ENCODE measurements around the gene LARGE1. TPM values are rescaled to one million over a fixed set of nuclear protein-coding genes. Genes with fewer than 3 reads are reported as not detected.

LARGE1 gene
- total and polyA plus RNA-seq, 2 of the 13 experiments (the other 11 are each of a cell fraction or from before 2014, with no cell fraction given): 8.4 to 11.0 TPM

DNA sequence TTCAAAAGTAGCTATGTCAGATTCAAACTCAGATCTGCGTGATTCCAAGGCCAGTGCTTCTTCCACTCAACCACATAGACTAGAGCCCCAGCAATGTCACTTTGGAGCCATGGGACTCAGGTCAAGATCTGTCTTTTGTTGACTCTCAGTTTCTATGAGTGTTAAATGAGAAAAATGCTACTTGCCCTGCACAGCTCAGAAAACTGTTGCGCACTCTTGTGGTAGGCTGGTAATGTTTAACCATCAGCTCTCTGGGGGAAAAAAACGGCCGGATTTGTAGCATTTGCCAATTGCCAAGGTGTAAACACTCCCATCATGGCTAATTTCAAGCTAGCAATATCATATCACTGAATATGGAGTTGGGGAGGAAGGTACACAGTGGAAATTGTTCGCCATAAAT is 534.0 kb downstream of the LARGE1 start:
- Histone ChIP-seq H3K4me2 (ENCODE audit: low read depth, low read length) (no peak overlapping the region), H3K4me1 (ENCODE audit: insufficient read depth, low read length) (peaks cover 30% of the 10 kb centered on the region), H3K9ac (ENCODE audit: insufficient read depth, low read depth, low read length) (no peak overlapping the region), H3K36me3 (replicated peaks in 1 of 2; ENCODE audit: control insufficient read depth in 1 of 2, insufficient read depth in 2 of 2, low read length in 2 of 2) (peaks cover 1 to 6% of the 10 kb centered on the region in 2 experiments; a peak in 2 of 5 replicates), H3K27ac (ENCODE audit: extremely low read length, insufficient read depth, low read length) (no peak overlapping the region), H2AFZ (ENCODE audit: low read length) (no peak overlapping the region), H3K79me2 (ENCODE audit: insufficient read depth, low read length) (no peaks in the 10 kb centered on the region), H3K27me3 (ENCODE audit: control insufficient read depth in 1 of 2, insufficient read depth in 2 of 2, low read length in 2 of 2) (no peaks in the 10 kb centered on the region), H4K20me1 (ENCODE audit: insufficient read depth, low read length) (no peaks in the 10 kb centered on the region), H3K9me3 (ENCODE audit: low read length) (no peaks in the 10 kb centered on the region), H3K4me3 (replicated peaks in 1 of 3; ENCODE audit: insufficient read depth in 1 of 3, low read depth in 2 of 3, low read length in 3 of 3) (no peak overlapping the region)
- FAIRE-seq (no peak), ATAC-seq (no peak), DNase-seq (ENCODE audit: low spot score) (no peak)
- 73% methylated on average over 5 of the region's 5 CpGs for WGBS (ENCODE audit: low lambda C conversion rate)
- no TSS peak for BruUV-seq (replicated peaks)
- in situ Hi-C loops (cut with HindIII; ENCODE audit: extremely low pct_ligation_motif_present, low pct_unique_long_range_greater_than_20kb) (no loop called here), intact Hi-C loops (cut with micrococcal nuclease; ENCODE audit: unreplicated experiment) (no loop called here)
- ChIA-PET CTCF (ENCODE audit: low intra/inter-chr PET ratio, low total read pairs) (no interaction called here), POLR2A (no interaction called here)
- TF ChIP-seq ZNF7 (CRISPR knock-in tag; IDR thresholded peaks at IDR 0.05) (peak; percentile 86), SIN3B (IDR thresholded peaks at IDR 0.05; ENCODE audit: low read length) (no peak), JUN (CRISPR knock-in tag; IDR thresholded peaks at IDR 0.05) (no peak), STAG1 (CRISPR knock-in tag; IDR thresholded peaks at IDR 0.05) (peak; percentile 19)
- TF ChIP-seq, protein P1, sequence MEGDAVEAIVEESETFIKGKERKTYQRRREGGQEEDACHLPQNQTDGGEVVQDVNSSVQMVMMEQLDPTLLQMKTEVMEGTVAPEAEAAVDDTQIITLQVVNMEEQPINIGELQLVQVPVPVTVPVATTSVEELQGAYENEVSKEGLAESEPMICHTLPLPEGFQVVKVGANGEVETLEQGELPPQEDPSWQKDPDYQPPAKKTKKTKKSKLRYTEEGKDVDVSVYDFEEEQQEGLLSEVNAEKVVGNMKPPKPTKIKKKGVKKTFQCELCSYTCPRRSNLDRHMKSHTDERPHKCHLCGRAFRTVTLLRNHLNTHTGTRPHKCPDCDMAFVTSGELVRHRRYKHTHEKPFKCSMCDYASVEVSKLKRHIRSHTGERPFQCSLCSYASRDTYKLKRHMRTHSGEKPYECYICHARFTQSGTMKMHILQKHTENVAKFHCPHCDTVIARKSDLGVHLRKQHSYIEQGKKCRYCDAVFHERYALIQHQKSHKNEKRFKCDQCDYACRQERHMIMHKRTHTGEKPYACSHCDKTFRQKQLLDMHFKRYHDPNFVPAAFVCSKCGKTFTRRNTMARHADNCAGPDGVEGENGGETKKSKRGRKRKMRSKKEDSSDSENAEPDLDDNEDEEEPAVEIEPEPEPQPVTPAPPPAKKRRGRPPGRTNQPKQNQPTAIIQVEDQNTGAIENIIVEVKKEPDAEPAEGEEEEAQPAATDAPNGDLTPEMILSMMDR (CRISPR knock-in tag; IDR thresholded peaks at IDR 0.05): peak; percentile 19; the same call in 1 of the 2 replicates

DNA sequence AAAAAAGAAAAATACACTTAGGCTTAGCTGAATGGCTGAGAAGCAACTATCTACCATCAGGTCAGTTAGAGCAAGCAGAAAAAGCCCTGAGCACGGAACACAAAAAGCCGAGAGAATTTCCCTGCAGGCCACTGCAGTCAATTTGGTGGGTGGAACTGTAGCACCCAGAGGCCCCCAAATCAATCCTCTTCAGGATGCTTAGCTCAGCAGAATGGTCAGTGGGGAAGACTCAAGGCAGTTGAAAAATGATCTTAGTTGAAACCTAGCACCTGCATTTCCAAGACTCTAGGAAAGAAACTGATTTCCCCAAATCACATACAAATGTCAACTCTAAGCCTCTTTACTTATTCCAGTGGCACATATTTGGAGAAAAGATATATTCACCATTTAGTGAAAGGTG is 534.7 kb downstream of the LARGE1 start:
- in situ Hi-C loops (cut with HindIII; ENCODE audit: extremely low pct_ligation_motif_present, low pct_unique_long_range_greater_than_20kb): no loop called here
- Histone ChIP-seq H3K36me3 (replicated peaks in 1 of 2; ENCODE audit: control insufficient read depth in 1 of 2, insufficient read depth in 2 of 2, low read length in 2 of 2) (peaks cover 1 to 6% of the 10 kb centered on the region in 2 experiments; a peak in 2 of 5 replicates), H3K4me1 (ENCODE audit: insufficient read depth, low read length) (peaks cover 26% of the 10 kb centered on the region), H4K20me1 (ENCODE audit: insufficient read depth, low read length) (no peaks in the 10 kb centered on the region), H3K4me3 (replicated peaks in 1 of 3; ENCODE audit: insufficient read depth in 1 of 3, low read depth in 2 of 3, low read length in 3 of 3) (no peak overlapping the region), H3K27ac (ENCODE audit: extremely low read length, insufficient read depth, low read length) (no peak overlapping the region), H2AFZ (ENCODE audit: low read length) (no peak overlapping the region), H3K4me2 (ENCODE audit: low read depth, low read length) (no peak overlapping the region), H3K9ac (ENCODE audit: insufficient read depth, low read depth, low read length) (no peak overlapping the region), H3K27me3 (ENCODE audit: control insufficient read depth in 1 of 2, insufficient read depth in 2 of 2, low read length in 2 of 2) (no peaks in the 10 kb centered on the region), H3K9me3 (ENCODE audit: low read length) (no peaks in the 10 kb centered on the region), H3K79me2 (ENCODE audit: insufficient read depth, low read length) (no peaks in the 10 kb centered on the region)
- ATAC-seq: no peak
- no peak for FAIRE-seq
- intact Hi-C loops (cut with micrococcal nuclease; ENCODE audit: unreplicated experiment): no loop called here
- WGBS (ENCODE audit: low lambda C conversion rate): 88% methylated on average over 2 of the region's 2 CpGs
- no peak for DNase-seq (ENCODE audit: low spot score)
- ChIA-PET POLR2A (no interaction called here), CTCF (ENCODE audit: low intra/inter-chr PET ratio, low total read pairs) (no interaction called here)
- BruUV-seq (replicated peaks): no TSS peak
- TF ChIP-seq MTF2 (CRISPR knock-in tag; IDR thresholded peaks at IDR 0.05; ENCODE audit: borderline replicate concordance) (no peak), RBM22 (optimal IDR thresholded peaks at IDR 0.05; ENCODE audit: low read length) (no peak), SYNCRIP (IDR thresholded peaks at IDR 0.05; ENCODE audit: insufficient read depth, low read depth, low read length) (no peak), MAFF (IDR thresholded peaks at IDR 0.05; ENCODE audit: low read depth, low read length) (peak; percentile 59), KAT8 (CRISPR knock-in tag; IDR thresholded peaks at IDR 0.05) (no peak), NFKB2 (CRISPR knock-in tag; IDR thresholded peaks at IDR 0.05; ENCODE audit: borderline replicate concordance) (no peak), MAFK (conservative IDR thresholded peaks at IDR 0.05 in 1 of 2, IDR thresholded peaks at IDR 0.05 in 1 of 2; ENCODE audit: low read length in 2 of 2) (peak; percentile 72 to 86), ZMYM4 (CRISPR knock-in tag; IDR thresholded peaks at IDR 0.05) (no peak), SRSF9 (IDR thresholded peaks at IDR 0.05; ENCODE audit: borderline replicate concordance, insufficient read depth, low read depth, low read length, poor library complexity, severe bottlenecking) (no peak)
- TF ChIP-seq, protein P2, sequence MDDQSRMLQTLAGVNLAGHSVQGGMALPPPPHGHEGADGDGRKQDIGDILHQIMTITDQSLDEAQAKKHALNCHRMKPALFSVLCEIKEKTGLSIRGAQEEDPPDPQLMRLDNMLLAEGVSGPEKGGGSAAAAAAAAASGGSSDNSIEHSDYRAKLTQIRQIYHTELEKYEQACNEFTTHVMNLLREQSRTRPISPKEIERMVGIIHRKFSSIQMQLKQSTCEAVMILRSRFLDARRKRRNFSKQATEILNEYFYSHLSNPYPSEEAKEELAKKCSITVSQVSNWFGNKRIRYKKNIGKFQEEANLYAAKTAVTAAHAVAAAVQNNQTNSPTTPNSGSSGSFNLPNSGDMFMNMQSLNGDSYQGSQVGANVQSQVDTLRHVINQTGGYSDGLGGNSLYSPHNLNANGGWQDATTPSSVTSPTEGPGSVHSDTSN (CRISPR knock-in tag; IDR thresholded peaks at IDR 0.05; ENCODE audit: borderline replicate concordance): no peak
